Peyer's patch (tissue), 4 donors: ENCODE measurements around the gene CD300LB. TPM values are rescaled to one million over a fixed set of nuclear protein-coding genes. Genes with fewer than 3 reads are reported as not detected.
"Not testable (repeated sequence)": the region's sequence is repeated elsewhere in the genome, so short reads cannot be mapped to it uniquely, and the experiment has no call there.

Experiments used
- DNase-seq, 3 donors: peaks; one replicate each; pipeline ENCODE4 v3.0.0-alpha.2; 2017 to 2019
- H3K27ac ChIP-seq, 4 donors: fragments of 200-600 bp; sonication (generic); one replicate each; pipeline ENCODE4 v1.5.1; 2016 to 2019
- H3K27me3 ChIP-seq, 2 donors: fragments of 200-600 bp; sonication (generic); one replicate each; pipeline ENCODE4 v1.5.1; 2019
- H3K36me3 ChIP-seq, 3 donors: fragments of 200-600 bp; sonication (generic); one replicate each; pipeline ENCODE4 v1.5.1; 2016 to 2019
- H3K4me1 ChIP-seq, 4 donors: fragments of 200-600 bp; sonication (generic); one replicate each; pipeline ENCODE4 v1.5.1; 2016 to 2019
- H3K4me3 ChIP-seq, 4 donors: fragments of 200-600 bp; sonication (generic); 1 replicate in 3 of 4; 2 replicates in 1 of 4; pipeline ENCODE4 v1.5.1; 2016 to 2019; ENCODE audit warnings: mild to moderate bottlenecking in 1 of 4
- H3K9me3 ChIP-seq, 4 donors: fragments of 200-600 bp; sonication (generic); one replicate each; pipeline ENCODE4 v1.5.1; 2016 to 2019; ENCODE audit warnings: mild to moderate bottlenecking in 1 of 4
- POLR2A ChIP-seq, 2 donors: fragments of 450-650 bp; IDR thresholded peaks; one replicate each; pipeline ENCODE4 v1.5.1; 2017; ENCODE audit warnings: antibody characterized with exemption in 2 of 2, mild to moderate bottlenecking in 2 of 2, moderate library complexity in 2 of 2
- total RNA-seq, 4 donors: library from RNA; depleted of rRNA; stranded (reverse); fragments of >200 nt; gene quantifications; one replicate each; pipeline ENCODE4 v1.1.0, GENCODE V29; 2016
- TF ChIP-seq, protein P1 (sequence below), 6 experiments: fragments of 450-650 bp in 4 of 6; fragments of 200-600 bp in 2 of 6; sonication (generic) in 1 of 6; IDR thresholded peaks; one replicate each; pipeline ENCODE4 v1.5.1; 2017 to 2019; ENCODE audit warnings: antibody characterized with exemption in 6 of 6, mild to moderate bottlenecking in 3 of 6, moderate library complexity in 1 of 6

Gene CD300LB
- total RNA-seq, 4 donors from 2014 or later: not detected

DNA sequence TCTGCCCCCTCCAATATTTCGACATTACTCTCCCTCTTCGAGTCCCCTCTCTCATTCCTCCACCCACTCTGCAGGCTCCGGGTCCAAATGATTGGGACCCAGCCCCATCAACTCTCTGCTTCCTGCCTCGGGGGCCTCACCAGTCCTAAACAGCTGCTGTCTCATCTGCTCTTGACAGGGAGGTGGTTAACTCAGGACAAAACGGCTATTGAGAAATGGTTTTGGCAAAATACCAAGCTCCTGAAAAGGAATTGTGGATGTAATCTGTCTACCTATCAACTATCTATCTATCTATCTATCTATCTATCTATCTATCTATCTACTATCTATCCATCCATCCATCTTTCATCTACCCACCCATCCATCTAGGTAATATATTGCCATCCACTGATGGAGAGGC lies 33.9 kb upstream of the CD300LB start:
- H3K27me3 ChIP-seq: no peaks in the 10 kb centered on the region
- DNase-seq: no peak
- TF ChIP-seq, protein P1, sequence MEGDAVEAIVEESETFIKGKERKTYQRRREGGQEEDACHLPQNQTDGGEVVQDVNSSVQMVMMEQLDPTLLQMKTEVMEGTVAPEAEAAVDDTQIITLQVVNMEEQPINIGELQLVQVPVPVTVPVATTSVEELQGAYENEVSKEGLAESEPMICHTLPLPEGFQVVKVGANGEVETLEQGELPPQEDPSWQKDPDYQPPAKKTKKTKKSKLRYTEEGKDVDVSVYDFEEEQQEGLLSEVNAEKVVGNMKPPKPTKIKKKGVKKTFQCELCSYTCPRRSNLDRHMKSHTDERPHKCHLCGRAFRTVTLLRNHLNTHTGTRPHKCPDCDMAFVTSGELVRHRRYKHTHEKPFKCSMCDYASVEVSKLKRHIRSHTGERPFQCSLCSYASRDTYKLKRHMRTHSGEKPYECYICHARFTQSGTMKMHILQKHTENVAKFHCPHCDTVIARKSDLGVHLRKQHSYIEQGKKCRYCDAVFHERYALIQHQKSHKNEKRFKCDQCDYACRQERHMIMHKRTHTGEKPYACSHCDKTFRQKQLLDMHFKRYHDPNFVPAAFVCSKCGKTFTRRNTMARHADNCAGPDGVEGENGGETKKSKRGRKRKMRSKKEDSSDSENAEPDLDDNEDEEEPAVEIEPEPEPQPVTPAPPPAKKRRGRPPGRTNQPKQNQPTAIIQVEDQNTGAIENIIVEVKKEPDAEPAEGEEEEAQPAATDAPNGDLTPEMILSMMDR (IDR thresholded peaks at IDR 0.05): no peak
- TF ChIP-seq POLR2A (IDR thresholded peaks at IDR 0.05): no peak
- H3K9me3 ChIP-seq: no peaks in the 10 kb centered on the region
- no peak overlapping the region for H3K27ac ChIP-seq
- no peaks in the 10 kb centered on the region for H3K4me1 ChIP-seq
- H3K36me3 ChIP-seq: no peaks in the 10 kb centered on the region
- H3K4me3 ChIP-seq: no peak overlapping the region

DNA sequence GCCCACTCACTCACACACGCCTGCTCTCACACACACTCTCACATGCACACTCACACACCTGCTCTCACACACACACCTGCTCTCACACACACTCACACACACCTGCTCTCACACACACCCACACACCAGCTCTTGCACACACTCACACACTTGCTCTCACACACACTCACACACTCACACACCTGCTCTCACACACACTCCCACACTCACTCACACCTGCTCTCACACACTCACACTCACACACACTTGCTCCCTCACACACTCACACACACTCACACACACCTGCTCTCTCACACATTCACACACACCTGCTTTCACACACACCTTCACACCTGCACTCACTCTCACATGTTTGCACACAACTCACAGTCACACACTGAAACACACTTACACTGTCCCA lies 32.1 kb upstream of the CD300LB start:
- Histone ChIP-seq H3K9me3 (no peaks in the 10 kb centered on the region), H3K36me3 (no peaks in the 10 kb centered on the region), H3K4me3 (no peak overlapping the region), H3K27ac (no peak overlapping the region), H3K4me1 (no peaks in the 10 kb centered on the region), H3K27me3 (no peaks in the 10 kb centered on the region)
- DNase-seq: no peak
- no peak for TF ChIP-seq POLR2A (IDR thresholded peaks at IDR 0.05)
- TF ChIP-seq, protein P1 (IDR thresholded peaks at IDR 0.05): no peak

DNA sequence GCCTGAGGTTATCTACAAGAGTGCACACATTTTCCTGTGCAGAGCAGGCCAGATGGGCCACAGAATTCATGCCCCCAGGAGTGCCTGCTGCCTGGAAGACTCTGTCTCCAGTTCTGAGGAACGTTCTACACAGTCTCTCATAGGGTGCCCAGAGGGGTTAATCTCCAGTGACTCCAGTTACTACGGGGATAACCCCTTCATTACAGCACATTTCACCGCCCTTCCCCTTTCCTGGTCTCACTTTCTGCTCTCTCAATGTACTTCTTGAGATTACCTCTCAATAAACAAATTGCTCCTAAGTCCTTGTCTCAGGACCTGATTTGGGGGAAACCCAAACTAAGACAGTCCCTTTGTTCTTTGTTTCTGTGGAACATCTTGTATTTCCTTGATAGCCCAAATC lies 30.3 kb upstream of the CD300LB start:
- Histone ChIP-seq H3K9me3 (no peaks in the 10 kb centered on the region), H3K27me3 (no peaks in the 10 kb centered on the region), H3K36me3 (no peaks in the 10 kb centered on the region), H3K4me3 (no peak overlapping the region), H3K4me1 (no peaks in the 10 kb centered on the region), H3K27ac (no peak overlapping the region)
- no peak for DNase-seq
- TF ChIP-seq, protein P1 (IDR thresholded peaks at IDR 0.05): no peak
- no peak for TF ChIP-seq POLR2A (IDR thresholded peaks at IDR 0.05)

DNA sequence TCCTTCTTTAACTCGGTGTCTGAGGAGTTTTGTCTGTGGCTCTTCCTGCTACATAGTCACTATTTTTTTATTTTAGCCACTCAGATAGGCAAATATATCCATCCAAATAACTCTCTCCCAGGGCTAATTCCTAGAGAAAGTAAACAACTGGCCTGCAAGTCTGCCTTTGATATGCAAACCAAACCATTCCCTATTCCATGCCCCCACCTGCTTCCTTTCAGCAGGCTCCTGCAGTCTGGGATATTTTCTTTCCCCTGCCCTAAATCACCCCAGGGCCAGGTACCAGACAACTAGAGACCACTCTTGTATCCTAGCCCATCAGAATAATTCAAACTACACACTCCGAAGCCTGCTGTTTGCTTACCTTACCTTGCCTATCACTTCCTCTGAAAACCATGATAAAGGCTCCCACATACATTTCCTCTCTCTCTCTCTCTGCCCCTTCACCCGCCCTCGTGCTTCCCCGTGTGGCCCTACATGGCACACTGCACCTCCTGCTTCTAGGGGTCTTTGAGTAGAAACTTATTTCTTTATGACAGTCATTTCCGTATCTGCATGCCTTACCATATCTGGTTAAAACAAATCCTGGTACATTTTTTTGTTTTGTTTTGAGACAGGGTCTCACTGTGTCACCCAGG lies 27.7 kb upstream of the CD300LB start:
- Histone ChIP-seq H3K4me1 (no peaks in the 10 kb centered on the region), H3K4me3 (no peak overlapping the region), H3K27me3 (no peaks in the 10 kb centered on the region), H3K9me3 (no peaks in the 10 kb centered on the region), H3K36me3 (no peaks in the 10 kb centered on the region), H3K27ac (no peak overlapping the region)
- no peak for TF ChIP-seq POLR2A (IDR thresholded peaks at IDR 0.05)
- TF ChIP-seq, protein P1 (IDR thresholded peaks at IDR 0.05): no peak
- no peak for DNase-seq

DNA sequence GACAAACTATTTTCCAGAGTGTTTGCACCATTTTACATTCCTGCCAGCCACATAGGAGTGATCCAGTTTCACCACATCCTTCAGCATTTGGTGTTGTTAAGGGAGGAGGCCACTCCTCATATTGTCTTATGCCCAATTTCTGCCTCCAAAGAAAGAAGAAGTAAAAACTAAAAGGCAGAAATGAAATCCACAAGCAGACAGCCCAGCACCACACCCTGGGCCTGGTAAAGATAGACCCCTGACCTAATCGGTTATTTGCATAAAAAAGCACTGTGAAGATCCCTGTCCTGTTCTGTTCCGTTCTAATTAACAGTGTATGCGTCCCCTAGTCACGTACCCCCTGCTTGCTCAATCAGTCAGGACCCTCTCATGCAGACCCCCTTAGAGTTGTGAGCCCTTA lies 27.1 kb upstream of the CD300LB start:
- H3K4me3 ChIP-seq, H3K27ac ChIP-seq, H3K4me1 ChIP-seq, H3K9me3 ChIP-seq, H3K27me3 ChIP-seq, H3K36me3 ChIP-seq, DNase-seq: not testable (repeated sequence)

DNA sequence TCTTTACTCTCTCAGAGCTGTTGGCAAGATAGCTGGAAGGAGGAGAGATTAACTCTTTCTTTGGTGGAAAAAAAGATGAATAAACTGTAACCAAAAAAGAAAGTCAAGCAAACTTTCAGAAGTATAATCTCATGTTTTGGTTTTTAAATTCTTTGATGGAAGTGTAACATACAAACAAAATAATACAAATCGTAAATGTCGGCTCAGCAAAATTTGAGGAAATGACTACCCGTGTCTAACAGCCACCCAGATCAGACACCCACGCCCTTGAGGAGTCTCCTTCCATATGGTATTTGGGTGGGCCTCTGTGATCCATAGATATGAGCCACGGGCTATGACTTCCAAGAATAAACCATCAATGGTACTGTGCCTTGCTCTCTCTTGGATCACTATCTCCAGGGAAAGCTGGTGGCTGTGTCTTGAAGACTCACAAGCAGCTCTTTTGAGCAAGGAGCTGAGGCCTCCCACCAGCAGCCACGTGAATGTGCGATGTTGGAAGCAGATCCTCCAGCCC lies 24.2 kb upstream of the CD300LB start:
- H3K4me3 ChIP-seq: no peak overlapping the region
- no peaks in the 10 kb centered on the region for H3K9me3 ChIP-seq
- no peaks in the 10 kb centered on the region for H3K27me3 ChIP-seq
- H3K4me1 ChIP-seq: no peaks in the 10 kb centered on the region
- TF ChIP-seq POLR2A (IDR thresholded peaks at IDR 0.05): no peak
- TF ChIP-seq, protein P1 (IDR thresholded peaks at IDR 0.05): no peak
- H3K36me3 ChIP-seq: no peaks in the 10 kb centered on the region
- H3K27ac ChIP-seq: no peak overlapping the region
- DNase-seq: no peak
